NCI-H1694 treated with DMSO at 0.1 percent for 48 hours (cell line): Measurements from ENCODE around the gene SNRPA.

ENCODE experiments used
- DNase-seq: peaks from one replicate; lab custom pipeline; 2025; lab: John Stamatoyannopoulos, UW

The SNRPA gene

GRCh38 chr19:40750874-40751537 lies at the start of gene SNRPA:
Gene SNRPA, plus strand, starts transcription at chr19:40751203. Its CDS starts 206 bp downstream, at chr19:40751409.
- peak; percentile 99 for DNase-seq

DNA sequence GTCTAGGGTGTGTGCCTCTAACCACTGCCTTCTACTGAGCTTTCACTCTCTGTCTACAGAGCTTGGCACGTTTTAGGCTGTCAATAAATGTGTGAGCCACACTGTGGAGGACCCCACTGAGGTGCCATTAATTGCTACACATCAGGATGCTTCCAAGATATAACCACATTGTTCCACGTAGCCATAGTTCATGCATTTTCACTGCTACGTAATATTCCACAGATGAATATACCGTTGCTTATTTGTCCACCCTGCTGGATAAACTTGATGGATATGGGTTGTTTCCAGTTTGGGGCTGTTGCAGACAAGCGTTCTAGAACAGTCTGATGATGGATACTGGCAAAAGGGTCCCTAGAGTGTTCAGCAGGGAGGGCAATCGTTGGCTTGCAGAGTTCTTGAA lies 49.2 kb upstream of the SNRPA start:
- no peak for DNase-seq

DNA sequence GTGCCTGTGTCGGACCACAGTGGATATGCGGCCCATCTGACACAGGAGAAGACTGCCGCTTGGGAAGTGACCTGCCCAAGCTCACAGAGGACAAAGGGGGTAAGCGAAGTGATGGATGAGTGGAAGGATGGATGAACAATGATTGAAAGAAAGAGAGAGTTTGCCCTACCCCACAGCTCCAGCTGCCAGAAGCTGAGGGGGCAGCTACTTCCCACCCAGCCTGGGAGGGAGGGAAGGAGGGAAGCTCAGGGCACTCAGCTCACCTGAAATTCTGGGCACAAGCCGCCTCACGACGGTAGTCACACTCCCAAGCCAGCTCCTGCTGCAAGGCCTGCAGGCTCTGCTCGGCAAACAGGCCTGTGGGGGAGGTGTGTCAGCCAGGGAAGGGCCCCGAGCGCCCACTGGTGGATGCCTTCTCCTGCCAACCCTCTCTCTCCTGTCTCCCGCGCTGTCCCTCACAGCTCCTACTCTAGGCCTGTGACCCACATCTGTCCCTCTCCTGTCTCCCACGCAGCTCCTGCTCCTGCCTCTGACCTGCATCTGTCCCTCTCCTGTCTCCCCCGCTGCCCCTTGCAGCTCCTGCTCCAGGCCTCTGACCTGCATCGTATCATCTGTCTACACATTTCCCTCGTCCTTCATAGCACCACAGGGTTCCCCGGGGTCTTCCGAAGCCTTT lies 48.5 kb upstream of the SNRPA start:
- peak; percentile 86 for DNase-seq

DNA sequence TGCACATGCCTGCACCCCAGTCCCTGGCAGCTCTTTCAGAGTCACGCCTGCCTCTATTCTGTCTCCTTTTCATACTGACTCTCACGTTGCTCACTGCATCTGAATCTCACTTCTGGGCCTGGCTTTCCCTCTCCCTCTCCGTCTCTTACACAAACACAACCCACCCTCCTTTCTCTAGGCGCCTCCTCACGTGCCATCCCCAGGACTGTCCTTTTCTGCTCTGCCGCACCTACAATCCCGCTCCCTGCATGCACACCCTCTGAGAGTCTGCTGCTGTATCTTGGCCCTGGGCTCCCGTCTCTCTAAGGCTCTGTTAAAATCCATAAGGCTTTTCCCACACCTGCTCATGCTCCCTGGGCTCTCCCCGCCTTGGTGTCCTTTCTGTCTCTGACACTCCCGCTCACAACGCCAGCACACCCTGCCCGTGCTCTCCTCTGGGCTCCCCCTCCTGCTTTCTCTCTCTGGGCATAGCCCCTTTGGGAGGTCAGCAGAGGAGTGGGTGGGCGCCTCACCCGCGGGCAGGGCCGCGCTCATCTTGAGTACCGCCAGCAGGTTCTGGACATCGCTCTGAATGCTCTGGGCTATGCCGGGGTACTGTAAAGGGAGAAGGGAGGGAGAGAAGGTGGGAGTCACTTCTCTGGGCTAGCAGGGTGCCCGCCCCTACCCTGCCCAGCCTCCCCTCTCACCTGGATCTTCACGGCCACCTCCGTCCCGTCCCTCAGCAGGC lies 47.8 kb upstream of the SNRPA start:
- no peak for DNase-seq

DNA sequence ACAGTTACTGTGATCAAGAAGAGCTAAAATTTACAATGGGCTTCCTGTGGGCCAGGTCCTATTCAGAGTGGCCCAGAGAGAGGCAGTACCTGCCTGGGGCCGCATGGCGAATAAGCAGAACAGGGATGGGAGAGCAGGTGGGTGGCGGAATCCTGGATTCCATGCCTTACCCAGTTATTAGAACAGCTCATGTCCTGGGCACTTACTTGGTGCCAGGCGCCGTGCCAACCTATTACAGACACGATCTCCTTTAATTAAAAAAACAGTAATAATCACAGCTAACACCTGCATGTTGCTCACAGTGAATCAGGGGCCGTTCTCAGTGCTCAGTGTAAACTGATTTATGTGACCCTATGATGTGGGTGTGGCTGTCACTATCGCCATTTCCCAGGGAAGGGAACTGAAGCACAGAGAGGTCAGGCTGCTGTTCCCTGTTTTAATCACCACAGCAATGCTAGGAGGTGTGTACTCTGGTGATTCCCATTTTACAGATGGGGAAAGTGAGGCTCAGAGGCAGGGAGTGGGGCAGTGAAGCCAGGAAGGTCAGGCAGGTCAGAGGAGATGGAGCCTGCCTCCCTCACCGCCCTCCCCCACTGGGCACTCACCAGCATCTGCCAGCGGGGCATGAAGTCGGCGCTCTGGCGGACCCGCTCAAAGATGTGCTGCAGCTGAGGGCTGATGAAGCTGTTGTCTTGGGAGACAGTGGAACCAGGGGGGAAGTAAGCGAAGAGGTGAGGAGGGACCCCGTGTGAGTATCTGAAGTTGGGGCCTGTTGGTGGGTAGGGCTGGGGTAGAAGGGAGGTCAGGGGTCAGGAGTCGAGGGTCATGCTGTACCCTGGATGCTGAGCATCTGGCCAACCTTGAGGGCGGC lies 46.3 kb upstream of the SNRPA start:
- no peak for DNase-seq

DNA sequence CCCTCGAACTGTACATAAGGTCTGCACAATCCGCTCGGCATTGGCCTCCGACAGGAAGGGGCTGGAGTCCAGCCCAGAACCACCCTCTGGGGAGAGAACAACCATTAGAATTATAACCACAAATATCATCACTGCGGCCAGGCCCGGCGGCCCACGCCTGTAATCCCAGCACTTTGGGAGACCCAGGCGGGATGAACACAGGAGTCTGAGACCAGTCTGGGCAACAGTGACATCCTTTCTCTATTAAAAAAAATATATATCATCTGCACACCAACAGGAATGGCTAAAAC lies 45.7 kb upstream of the SNRPA start:
- no peak for DNase-seq

- DNase-seq = no peak
Observed at GRCh38 chr19:40705950-40706619, 44.9 kb upstream of the SNRPA start.

DNA sequence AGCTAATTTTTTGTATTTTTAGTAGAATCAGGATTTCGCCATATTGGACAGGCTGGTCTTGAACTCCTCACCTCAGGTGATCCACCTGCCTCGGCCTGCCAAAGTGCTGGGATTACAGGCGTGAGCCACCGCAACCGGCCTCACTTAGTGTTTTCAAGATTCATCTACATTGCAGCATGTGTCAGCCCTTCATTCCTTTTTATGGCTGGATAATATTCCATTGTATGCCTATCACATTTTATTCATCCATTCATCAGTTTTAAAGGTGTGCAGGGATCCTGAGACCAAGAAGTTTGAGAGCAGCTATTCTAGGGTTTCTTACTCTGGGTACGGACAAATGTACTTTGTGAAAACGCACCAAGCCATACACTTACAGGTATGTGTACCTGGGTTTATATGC lies 43.4 kb upstream of the SNRPA start:
- no peak for DNase-seq

DNA sequence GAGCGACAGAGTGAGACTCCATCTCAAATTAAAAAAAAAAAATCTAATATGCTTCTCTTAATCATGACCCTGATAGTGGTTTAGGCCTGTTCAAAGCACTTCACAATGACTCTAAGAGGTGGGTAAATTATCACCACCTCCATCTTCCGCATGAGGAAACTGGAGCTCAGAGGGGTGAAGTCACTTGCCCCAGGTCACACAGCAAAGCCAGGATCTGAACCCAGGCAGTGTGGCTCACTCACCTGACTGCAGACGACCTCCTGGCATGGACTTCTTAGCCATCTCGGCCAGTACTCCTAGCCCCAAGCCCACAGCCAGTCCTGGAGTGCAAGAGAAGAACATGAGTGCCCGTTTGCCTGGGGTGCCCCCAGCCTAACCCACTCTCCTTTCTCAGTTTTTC lies 41.2 kb upstream of the SNRPA start:
- DNase-seq = no peak

GRCh38 chr19:40713939-40714338 lies 37.1 kb upstream of the SNRPA start:
- no peak for DNase-seq

DNA sequence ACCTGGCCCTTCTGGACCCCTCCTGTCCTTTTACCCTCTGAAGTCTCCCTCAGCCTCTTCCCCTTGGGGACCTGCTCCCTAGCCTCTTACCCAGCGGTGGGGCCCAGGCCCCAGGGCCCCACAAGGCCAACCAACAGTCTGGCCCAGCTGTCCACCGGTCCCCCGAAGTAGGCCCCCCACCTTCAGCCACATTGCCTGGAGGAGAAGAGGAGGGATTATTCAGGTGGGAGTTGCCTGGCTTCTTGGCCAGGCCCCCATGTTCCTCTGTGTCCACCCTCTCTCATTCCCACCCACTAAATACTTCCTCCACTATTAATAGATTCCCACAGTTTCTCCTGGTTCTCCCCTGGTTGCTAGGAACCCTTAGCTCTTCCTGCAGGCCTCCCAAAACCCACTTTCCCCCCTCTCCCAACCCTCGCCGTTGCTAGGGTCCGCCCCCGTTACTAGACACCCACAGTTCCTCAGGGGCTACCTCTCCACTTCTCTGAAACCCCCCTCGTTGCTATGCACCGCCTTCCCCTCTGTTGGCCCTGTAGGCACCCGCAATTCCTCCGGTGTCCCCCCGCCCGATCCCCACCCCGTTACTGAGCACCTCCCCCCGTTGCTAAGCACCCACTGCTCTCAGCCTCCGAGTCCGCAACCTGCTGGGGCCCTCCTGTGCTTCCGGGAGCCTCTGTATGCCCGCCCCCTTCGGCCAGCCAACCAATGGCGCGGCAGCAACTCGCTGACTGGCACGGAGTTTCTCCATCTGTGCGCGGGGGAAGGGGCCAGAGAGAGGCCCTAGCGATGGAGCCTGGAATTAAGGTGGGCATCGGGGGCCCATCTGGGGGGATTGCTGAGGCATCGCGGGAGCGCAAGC lies 36.3 kb upstream of the SNRPA start:
- peak; percentile 93 for DNase-seq

DNA sequence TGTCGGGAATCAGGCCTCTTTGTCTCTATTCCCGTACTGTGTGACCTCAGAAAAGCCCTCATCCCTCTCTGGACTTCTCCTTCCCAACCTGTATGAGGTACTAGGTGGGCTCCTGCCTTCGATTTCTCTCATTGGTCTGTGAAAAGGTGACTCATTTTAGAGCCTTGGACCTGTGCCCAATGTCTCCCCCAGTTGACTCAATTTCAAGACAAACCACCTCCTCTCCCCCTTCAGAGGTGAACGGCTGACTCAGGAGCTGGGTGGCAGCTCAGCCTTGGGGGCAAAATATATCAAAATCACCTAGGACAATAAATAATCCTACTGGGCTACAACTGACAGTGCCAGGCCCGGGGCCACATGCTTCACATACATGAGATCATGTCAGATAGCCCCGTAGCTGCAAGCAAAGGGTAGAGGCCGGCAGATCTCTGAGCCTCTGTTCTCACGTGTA lies 34.9 kb upstream of the SNRPA start:
- peak; percentile 47 for DNase-seq

- peak; percentile 95 for DNase-seq
Observed at GRCh38 chr19:40716482-40717324, 34.3 kb upstream of the SNRPA start, which contains the start of the genes COQ8B and ITPKC. Gene COQ8B, minus strand, starts transcription at chr19:40716886. Its CDS starts 2,254 bp downstream, at chr19:40714632. Gene ITPKC, plus strand, starts transcription at chr19:40717112. Its CDS starts 24 bp downstream, at chr19:40717136.

DNA sequence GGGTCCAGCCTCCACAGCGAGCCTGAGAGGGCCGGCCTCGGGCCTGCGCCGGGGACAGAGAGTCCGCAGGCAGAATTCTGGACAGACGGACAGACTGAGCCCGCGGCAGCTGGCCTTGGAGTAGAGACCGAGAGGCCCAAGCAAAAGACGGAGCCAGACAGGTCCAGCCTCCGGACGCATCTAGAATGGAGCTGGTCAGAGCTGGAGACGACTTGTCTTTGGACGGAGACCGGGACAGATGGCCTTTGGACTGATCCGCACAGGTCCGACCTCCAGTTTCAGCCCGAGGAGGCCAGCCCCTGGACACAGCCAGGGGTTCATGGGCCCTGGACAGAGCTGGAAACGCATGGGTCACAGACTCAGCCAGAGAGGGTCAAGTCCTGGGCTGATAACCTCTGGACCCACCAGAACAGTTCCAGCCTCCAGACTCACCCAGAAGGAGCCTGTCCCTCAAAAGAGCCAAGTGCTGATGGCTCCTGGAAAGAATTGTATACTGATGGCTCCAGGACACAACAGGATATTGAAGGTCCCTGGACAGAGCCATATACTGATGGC lies 33.6 kb upstream of the SNRPA start:
- DNase-seq = no peak

DNA sequence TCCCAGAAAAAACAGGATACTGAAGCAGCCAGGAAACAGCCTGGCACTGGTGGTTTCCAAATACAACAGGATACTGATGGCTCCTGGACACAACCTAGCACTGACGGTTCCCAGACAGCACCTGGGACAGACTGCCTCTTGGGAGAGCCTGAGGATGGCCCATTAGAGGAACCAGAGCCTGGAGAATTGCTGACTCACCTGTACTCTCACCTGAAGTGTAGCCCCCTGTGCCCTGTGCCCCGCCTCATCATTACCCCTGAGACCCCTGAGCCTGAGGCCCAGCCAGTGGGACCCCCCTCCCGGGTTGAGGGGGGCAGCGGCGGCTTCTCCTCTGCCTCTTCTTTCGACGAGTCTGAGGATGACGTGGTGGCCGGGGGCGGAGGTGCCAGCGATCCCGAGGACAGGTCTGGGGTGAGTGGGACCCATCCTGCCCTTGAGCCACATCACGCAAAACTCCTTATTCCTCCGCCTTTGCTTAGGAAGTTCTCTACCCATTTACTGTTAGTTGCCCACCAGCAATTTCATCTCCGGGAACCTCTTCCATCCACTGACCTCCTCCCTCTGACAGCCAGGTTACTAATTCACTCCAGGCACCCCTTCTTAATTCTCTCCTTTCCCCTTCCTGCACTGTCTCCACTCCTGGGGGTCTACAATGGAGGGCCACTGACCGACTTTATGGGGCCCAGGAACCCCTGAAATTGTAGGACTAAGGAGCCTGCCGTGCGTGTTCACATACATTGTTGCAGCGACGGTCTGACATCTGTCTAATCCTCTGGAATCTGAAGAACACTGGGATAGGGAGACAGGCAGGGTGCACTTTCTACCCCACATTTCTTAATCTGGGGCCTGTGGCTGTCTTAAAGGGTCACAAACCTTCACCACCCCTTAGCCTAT lies 32.9 kb upstream of the SNRPA start:
- no peak for DNase-seq

GRCh38 chr19:40718774-40719391 lies 32.1 kb upstream of the SNRPA start:
- DNase-seq = no peak

DNA sequence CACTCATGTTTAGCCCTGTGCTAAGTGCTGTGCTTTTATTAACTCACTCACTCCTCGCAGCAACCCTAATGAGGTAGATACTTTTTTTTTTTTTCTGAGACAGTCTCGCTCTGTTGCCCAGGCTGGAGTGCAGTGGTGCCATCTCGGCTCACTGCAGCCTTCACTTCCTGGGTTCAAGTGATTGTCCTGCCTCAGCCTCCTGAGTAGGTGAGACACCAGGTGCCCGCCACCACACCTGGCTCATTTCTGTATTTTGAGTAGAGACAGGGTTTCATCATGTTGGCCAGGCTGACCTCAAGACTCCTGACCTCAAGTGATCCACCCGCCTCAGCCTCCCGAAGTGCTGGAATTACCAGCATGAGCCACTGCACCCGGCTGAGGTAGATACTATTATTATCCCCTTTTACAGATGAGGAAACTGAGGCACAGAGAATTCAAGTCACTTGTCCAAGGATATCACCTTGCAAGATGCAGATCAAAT lies 31.5 kb upstream of the SNRPA start:
- DNase-seq = no peak

DNA sequence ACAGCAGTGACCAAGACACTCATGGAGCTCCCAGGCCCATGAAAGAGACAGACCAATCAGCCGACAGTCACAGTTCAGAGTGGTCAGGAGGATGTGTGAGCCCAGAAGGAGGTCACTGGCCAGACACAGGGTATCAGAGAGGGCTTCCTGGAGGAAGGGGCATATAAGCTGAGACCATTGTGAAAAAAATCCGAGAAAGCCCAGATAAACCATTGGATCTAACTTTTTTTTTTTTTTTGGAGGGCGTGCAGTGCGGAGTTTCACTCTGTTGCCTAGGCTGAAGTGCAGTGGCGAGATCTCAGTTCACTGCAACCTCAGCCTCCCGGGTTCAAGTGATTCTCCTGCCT lies 29.9 kb upstream of the SNRPA start:
- no peak for DNase-seq
